GF-D8 (cell line): ENCODE results near the gene MCOLN3.
"Not testable (repeated sequence)": the region's sequence is repeated elsewhere in the genome, so short reads cannot be mapped to it uniquely, and the experiment has no call there.

Experiments
- DNase-seq: peaks from one replicate; lab custom pipeline; 2025; lab: John Stamatoyannopoulos, UW

The MCOLN3 gene

DNA sequence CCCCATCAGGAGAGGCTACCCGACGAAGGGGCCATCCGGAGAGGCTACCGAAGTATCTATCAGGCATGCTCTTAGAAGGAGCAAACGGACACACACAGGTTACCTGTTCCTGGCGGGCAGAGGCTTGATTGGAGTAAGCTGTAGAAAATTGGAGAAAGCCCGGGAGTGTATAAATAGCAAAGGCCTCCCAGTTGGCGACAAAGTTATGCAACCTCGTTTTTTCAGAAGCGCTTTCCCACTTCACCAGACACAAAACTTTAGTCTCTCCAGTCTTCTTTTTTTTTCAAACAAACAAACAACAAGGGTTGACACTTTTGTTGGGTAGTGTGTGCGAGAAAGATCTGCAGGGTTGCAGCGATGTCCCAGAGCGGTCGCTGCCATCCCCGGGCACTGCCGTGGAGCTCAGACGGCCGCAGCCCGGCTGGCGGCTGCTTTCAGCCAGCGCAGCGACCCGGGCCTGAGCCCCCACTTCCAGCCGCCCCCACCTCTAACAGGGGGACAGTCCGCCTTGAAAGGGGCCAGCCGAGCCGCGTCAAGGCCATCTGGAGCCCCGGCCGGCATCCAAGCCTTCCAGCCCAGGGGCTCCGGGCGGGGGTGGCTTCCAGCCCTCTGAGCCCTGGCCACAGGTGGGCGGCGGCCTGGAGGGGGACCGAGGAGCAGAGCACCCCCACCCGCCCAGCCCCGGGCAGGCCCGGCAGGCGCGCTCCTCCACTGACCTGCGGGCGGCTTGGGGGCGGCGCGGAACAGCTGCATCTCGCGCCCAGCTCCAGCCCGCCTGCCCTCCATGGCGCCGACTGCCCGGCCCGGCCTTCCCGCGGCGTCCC lies 616 bp downstream of the MCOLN3 start:
- no peak for DNase-seq

DNA sequence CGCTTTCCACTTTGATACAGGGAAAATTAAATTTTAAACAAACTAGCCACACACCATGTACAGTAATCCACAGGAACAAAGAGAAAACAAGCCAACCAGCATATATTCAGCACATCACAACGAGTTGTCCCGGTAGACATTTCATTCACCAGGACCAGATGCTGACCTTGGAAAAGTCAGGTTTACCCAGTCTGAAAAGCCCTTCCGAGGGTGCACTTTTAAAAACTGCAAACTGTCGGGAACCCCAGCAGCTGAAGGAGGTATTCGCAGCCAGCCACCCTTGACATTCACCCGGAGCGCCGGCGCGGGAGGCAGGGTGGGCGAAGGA lies 1.2 kb downstream of the MCOLN3 start:
- DNase-seq = no peak

DNA sequence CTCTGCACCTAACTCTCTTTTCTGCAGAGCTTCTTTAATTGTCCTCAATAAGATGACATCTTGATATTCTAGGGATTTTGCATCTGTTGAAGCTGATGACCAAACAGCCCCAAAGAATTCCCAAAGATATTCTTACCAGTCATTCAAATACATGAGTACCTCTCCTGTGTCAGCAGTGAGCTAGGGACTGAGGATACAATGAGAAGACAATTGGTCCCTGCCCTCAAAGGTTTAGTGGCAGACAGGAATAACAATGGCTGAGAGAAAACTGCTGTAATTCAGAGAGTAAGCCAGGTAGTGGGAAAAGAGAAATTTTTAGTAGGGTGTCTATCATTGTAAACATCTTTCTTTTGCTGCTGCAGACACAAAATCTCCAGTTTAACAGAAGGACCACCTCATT lies 5.9 kb downstream of the MCOLN3 start:
- DNase-seq = no peak

DNA sequence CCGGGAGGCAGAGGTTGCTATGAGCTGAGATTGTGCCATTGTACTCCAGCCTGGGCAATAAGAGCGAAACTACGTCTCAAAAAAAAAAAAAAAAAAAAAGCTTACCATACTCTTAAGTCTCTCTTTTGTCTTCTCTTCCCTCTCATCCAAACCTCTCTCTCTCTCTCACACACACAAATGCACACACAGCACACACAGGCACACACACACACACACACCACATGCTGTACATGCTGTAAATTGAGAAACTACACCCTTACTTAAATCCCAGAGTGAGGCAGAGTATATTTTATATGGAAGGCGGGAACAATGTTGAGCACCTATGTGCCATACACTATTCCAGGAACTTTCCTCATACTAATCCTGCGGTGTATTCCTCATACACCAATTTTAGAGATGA lies 6.5 kb downstream of the MCOLN3 start:
- DNase-seq = no peak

DNA sequence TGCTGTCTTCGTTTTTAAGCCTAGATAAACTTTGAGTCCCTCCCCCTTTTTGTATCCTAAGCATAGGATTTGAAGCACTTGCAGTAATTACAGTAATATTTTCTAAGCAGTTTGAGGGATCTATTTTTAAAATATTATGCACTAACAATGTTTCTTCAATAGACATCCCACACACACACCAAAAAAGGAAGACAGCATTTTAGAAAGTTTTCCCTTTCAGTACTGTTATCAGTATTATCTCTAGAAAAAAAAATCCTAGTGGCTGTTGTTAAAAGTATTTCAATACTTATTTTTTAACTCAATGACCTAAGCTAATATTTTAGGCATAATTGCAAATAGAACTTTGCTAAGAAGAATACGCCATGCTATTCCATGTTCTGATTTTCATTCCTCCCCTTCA lies 15.1 kb downstream of the MCOLN3 start:
- DNase-seq = no peak

DNA sequence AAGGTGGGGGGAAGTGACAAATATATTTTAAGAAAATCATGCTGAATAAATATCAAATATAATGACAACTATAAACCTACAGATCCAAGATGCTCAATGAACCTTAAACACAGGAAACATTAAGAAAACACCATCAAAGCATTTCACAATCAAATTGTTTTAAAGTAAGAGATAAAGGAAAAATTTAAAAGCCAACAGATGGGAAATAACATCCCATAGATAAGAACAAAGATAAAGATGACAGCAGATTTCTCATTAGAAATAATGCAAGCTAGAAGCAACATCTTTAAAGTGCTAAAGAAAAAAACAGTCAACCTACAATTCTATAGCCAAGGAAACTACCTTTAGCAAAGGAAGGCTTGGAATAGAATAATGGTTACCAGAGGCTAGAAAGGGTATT lies 17.8 kb downstream of the MCOLN3 start:
- DNase-seq = no peak

DNA sequence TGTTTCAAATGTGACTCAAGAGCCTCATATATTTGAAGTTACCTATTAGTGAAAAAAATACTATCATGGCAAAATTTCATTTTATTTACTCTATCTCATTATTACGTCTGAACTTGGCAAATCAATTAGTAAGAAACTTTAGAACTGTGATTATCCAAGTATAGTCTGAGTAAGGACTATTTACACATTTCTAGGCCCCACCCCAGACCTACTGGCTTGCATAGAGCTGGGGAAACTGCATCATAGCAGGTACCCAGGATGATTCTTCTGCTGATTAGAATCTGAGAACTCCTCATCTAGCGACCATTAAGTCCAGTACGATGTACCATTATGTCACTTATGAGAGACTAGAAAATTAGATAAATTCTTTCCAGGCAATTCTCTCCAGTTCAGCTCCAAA lies 20.1 kb downstream of the MCOLN3 start:
- no peak for DNase-seq

DNA sequence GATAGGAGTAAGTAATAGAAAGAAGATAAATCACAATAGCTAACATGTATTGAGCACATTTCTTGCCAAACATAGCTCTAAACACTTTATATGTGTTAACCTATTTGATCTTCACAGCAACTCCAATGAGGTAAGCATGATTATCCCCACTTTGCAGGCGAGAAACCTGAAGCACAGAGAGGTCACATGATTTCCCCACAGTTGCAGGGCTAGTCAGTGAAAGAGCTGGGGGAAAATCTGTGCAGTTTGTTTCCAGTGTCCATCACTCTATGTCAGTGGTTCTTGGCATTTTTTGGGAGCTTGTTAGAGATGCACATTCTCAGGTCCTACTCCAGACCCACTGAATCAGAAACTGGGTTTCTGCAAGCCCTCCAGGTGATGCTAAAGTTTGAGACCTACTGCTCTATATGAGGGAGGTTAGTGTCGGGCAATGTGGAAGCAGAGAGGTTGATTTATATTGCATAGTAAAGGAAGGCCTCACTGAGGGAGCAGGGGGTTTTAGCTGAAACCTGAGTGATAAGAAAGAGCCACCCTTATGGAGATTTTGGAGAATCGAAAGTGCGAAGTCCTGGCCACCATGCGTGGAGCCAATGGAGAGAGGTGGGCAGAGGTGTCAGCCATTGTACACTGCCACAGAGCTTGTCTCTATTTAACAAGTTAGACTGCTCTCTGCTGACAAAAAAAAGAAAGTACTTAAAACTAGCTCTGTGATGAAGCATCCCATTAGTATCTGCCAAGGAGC lies 20.9 kb downstream of the MCOLN3 start:
- DNase-seq = no peak

DNA sequence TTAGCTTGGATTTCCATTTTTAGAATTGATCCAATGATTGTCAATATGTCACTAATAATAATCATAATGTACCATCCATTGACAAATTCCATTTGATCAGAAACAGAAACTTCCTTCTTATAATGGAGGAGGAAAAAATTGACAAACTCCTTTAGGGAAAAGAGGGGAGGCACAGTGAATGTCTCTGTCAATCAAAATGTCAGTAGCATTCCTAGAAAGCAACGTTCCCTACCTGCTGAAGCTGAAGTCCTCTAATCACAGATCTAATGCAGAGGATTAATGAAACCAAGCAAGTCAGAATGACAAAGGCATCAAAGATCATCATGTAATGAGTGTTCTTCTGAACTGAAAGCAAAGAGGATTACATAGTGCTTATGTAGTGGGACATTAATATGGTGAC lies 22.4 kb downstream of the MCOLN3 start:
- no peak for DNase-seq

DNA sequence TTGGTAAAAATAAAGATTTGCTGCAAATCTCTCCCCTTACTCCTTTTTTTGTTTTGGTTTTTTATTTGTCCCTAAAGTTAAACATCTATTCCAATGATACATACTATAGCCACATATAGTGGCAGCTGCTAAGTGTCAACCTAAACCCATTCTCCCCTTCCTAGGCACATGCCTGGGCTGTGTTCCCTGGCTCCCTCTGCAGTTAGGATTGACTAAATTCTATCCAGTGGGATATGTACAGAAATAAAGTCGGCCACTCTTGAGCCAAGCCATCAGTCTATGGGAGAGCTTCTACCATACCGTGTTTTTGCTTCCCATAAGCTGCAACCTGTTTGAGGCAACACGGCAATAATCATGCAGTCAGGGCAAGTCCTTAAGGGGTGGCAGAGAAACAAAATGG lies 23.6 kb downstream of the MCOLN3 start:
- no peak for DNase-seq

DNA sequence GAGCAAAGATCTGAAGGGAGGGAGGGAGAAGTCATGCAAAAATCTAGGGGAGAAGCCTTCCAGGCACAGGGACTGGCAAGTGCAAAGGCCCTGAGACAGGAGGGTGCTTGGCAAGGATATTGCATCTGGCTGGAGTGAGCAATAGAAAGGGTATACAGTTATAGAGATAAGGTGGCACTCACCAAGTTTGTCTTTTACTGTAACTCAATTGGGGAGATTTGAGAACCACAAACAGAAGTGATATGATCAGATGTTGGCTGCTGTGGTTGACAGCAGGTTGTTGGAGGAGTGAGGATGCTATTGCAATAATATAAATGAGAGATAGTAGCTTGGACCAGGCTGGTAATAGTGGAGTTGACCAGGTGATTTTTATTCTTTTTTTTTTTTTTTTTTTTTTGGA lies 25.6 kb downstream of the MCOLN3 start:
- no peak for DNase-seq

DNA sequence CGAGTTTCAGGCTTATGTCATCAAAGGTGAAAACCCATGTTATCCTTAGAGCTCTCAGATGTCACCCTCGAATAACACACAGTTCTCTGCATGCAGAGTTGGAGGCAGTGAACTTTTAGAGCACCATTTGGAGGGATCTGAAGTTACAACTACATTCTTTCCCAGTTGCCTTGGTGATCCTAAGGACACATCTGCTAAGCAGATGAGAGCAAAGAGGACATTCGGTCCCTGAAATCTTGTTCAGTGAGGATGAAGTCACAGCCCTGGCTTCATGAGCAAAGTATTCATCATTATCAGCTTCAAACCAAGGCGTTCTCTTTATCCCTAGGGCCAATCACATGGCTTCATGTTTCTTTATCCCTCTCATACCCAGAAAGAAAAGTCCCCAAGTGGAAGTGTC lies 28.3 kb downstream of the MCOLN3 start:
- no peak for DNase-seq

DNA sequence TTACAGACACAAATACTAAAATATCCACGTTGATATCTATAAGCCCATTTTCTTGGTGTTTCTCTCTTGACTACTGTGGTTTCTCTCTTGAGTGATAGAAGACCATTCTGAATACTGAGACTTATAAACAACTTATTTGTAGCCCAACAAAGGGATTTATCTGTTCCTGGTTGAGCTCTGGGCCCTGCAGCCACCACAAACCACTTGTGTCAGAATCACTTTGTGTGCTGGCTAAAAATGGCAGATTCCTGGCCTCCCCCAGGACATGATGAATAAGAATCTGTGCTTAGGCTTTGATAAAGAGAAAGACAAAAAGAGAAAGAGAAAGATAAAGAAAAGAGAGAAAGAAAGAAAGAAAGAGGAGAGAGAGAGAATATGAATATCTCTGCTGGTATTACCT lies 32.5 kb downstream of the MCOLN3 start:
- no peak for DNase-seq

DNA sequence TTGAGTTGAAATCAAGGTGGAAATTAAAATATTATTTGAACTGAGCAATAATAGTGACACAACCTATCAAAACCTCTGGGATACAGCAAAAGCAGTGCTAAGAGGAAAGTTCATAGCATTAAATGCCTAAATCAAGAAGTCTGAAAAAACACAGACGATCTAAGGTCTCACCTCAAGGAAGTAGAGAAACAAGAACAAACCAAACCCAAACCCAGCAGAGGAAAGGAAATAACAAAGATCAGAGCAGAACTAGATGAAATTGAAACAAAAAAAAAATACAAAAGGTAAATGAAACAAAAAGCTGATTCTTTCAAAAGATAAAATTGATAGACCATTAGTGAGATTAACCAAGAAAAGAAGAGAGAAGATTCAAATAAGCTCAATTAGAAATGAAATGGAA lies 42.7 kb downstream of the MCOLN3 start:
- DNase-seq = not testable (repeated sequence)

DNA sequence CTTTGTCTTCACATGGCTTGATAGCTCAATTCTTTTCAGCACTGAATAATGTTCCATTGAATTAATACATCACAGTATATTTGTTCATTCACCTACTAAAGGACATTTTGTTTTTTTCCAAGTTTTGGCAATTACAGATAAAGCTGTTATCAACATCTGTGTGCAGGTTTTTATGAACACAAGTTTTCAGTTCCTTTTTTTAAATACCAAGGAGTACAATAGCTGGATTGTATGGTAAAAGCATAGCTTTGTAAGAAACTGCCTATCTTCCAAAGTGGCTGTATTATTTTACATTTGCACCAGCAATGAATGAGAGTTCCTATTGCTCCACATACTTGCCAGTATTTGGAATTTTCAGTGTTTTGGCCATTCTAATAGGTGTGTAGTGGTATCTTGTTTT lies 46.6 kb downstream of the MCOLN3 start:
- DNase-seq = no peak

DNA sequence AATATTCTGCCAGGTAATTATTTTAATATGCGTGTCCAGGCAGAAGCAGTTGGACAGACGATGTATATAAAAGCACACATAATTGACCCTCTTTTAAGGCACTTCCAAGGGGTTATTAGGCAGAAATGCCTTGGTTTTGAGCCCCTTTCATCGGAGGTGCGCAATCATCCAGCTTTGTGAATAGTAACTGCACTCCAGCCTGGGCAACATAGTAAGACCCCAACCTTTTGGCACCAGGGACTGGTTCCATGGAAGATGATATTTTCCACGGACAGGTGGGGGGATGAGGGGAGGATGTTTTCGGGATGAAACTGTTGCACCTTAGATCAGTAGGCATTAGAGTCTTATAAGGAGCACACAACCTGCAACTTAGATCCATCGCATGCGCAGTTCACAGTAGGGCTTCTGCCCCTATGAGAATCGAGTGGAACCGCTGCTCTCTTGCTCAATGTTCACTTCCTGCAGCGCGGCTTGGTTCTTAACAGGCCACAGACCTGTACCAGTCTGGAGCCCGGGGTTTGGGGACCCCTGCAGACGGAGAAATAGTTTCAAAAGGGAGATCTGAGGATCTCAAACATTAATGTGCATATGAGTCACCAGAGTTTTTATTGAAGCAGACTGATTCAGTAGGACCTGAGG lies 49.5 kb downstream of the MCOLN3 start:
- no peak for DNase-seq

DNA sequence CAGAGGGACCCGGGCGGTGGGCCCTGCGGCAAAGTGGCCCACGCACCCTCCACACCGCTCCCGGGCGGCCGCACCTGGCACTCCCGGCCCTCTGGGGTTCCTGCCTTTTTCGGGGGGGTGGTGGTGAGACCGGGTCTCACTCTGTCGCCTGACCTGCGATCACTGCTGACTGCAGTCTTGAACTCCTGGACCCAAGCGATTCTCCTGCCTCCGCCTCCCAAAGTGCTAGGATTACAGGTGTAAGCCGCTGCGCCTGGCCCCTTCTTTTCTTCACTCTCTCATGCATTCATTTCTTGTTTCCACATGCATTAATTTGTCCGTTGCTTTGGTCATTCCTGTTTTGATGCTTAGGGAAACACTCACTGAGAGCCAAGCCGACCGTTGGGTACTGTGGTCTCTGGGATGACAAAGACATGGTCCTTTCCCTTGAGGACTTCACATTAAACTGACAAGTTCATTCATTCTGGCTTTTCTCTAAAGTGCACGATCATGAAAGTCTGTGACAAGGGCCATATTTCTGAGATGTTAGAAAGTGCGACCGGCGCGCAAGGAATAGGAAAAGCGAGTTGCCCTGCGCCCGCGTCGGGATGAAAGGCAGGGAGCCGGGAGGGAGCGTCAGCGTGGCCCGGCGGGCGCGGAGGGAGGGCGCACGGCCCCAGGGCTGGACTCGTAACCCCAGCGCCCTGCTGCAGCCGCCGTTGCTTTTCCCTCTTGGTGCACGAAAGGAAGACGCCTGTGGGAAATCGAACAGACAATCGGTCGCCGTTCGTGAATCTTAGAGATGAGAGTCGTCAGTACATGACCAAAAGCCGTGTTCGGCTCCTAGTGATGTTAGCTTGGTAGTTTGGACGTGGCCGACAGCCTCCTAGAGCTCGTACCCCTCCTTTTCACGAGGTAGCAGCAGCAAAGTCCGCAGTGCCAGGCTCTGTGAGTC lies 50.4 kb downstream of the MCOLN3 start:
- no peak for DNase-seq

DNA sequence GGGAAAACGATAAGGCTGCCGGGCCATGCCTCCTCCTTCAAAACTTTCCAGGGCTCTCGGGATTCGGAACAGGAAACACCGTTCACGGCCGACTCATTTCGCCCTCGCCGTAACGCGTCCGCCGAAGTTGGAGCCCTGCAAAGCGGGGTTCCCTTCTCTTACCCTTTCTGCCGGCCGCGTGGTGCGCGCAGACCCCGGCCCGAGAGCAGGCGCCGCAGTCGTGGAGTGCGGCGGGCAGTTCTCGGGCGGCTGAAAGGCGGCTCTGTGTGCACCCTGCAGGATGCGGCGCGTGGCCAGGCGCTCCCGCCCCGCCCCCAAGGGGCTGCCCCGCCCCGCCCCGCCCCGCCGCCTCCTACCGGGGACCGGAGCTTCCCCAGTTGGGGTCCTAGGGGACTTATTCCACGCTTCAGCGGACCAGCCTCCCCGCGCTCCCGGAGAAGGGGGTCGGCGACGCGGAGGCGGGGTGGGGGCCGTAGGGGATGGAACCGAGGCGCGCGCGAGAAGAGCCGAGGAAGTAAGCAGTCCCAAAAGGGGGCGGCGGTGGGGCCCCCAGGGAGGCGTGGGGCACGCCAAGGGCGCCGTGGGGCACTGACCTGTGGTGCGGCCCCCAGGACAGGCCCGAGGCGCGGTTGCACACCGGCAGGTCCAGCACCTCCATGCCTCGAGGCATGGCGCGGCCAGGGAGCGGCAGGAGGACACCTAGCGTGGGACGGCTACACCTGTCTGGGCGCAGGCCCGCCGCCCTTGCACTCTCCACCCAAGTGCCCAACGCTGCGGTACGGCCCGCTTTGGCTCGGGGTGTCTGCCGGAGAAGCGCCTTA lies 51.2 kb downstream of the MCOLN3 start, which contains the start of gene MCOLN2:
TSS of gene MCOLN2 (minus strand) at position 268 of the 821 bp plus-strand sequence. CDS start at position 27, 241 bp downstream.
- no peak for DNase-seq

DNA sequence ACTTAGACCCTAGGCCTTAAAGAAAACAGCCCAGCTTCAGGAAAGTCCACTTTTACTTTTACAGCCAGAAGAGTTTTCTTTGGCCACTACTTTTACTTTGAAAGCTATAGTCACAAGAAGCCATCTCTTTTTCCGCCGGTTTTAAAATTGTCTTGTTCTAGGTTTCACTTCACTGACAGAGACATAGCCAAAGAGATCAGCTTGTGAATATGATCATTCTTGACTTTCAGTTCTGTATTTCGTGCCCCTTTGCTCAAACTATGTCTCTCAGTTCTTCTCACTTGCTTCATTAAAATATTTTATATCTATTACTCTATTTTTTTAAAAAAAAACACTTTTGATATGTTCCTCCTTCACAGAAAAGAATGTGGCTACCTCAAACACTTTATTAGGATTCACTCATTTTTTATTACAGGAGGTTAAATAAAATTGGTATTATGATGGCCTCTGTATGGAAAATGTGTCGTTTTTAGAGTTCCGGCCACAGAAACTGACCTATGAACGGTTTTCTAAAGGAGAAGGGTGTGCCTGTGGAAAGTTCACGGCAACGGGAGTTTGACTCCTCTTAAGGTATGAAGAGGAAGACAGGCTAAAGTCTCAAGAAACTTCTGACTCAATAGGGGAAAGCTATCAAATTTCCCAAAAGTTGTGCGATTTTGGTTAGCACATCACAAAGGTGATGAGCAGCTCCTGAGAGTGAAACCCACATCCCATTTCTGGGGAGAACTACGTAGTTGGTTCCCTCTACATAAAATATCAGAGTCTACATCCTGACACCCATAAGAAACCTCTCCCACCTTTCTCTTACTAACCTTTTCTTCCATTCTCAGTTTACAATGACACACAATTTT lies 52.6 kb downstream of the MCOLN3 start:
- DNase-seq = no peak
